Eye (tissue), 1 donor: ENCODE measurements around the gene GJC2.

Source experiments
- DNase-seq: peaks from one replicate; pipeline ENCODE4 v3.0.0-alpha.2; 2015

Gene GJC2

DNA sequence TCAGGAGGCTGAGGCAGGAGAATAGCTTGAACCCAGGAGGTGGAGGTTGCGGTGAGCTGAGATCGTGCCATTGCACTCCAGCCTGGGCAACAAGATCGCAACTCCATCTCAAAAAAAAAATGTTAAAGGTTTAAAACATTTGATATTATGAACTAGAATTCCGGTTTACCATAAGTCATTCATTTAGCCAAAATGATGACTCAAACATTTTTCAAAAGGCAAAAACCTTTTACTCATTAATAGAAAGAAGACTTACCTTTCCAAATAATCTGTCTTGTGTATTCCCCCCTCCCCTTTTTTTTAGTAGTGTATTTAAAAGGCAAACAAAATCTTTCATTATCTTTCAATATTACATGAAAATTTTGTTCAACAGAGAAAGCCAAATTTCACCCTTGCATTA, 32.4 kb upstream of the GJC2 start:
- no peak for DNase-seq

DNA sequence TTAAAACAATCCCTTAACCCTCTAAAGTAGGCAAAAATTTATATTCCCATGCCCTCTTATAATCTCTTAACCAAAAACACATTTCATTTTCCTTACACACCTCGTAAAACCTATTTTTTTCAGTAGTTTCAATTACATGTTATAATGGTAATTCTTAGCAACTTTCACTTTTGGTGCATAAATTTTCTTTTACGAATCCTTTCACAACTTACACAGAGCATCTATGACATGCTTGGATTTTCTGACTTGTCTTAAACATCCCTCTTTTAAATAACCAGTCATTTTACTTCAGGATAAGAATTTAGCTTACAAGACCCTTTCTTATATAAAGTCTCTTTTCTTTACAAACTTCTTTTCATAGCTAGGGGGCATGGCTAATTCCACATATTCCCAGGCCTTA, 31.7 kb upstream of the GJC2 start:
- no peak for DNase-seq

DNA sequence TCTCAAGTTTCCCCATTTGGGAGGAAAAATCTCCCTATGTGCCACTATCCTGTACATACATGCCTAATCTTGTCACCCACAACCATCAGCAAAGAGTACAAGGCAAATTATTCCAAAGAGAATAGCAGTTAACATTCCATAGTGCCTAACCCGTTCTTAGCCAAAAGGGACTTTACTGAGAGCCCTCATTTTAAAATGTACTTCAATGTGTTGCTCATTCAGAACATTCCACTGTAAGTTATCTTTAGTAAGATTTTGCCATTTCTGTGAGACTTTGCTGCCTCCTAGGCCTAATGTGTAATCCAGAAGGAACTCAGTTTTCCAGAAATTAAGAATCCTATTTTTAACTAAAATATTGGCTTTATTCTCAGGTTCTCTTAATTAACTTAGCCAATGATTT, 29.4 kb upstream of the GJC2 start:
- DNase-seq, result no peak

DNA sequence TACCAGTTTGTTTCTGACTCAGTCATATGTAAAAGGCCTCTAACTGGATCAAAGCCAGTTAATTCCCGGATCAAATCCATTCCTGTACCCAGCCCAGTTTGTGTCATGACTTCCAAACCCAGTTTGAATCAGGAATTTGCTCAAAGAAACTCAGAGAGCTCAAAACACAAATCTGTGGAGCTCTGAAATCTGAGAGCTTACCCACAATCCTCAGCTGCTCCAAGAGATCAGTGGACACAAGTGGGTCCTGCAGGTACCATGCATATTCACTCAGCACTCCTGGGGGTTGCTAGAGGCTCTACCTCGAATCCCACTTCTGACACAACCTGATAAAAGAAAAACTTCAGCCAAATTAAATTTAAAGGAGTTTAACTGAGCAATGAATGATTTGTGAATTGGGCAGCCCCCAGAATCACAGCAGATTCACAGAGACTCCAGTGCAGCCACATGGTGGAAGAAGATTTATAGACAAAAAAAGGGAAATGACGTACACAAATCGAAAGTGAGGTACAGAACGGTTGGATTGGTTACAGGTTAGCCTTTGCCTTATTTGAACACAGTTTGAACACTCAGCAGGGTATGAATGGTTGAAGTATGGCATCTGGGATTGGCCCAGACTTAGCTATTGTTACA, 28.8 kb upstream of the GJC2 start:
- no peak for DNase-seq

DNA sequence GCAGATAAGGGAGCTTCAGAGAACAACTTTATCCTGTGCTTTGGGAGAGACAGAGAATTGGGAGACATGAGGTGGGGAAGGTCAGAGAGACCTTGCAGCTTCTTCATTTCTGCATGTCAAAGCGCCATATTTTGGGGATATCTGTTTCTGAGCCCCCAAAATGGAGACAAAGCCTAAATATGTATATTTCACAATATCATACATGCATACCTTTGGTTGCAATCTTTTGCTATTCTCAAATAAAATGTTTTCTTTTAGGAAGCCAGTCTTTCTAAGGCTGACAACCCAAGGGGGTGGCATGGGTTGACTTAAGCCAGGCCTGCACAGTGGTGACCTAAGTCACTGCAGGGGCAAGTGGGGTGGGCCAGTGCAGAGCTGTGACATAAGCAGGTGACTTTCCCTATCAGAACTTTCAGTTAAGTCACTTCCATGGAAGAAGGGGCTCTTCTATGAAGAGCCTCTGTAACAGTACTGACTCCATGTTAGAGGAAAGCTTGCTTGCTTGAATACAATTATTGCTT, 26.7 kb upstream of the GJC2 start:
- no peak for DNase-seq

DNA sequence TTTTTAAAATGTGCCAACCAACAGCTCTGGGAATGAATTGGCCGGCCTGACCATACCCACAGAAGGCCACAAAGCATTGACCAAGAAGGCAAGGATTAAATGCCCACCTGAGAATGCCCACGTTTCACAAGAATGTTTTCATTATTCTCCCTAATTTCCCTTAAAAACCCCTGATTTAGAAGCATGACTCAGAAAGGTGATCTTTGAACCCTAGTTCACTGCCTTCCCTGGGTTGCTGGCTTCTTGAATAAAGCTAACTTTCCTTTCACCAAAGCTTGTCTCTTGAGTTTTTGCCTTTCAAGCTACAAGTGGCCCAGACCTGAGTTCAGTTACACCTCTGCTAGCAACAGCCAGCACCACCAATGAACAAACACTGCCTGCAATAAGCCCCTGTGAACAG, 26.2 kb upstream of the GJC2 start:
- no peak for DNase-seq

DNA sequence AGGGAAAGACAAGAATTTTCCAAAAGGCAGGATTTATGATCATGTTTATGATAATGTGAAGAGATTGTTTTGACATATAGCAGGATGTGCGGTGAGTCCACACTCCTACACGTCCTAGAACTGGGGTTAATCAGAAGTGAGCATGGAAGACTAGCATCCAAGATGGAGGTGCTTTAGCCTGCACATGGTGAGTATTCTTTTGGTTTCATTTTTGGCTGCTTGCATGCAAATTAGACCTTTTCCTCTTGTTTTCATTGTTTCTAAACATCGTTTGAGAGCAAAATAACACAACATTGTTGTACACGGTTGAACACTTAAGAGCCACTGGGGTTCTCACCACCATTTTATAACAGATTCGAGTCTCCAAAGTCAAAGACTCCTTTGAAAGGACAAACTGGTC, 24.5 kb upstream of the GJC2 start:
- no peak for DNase-seq

DNA sequence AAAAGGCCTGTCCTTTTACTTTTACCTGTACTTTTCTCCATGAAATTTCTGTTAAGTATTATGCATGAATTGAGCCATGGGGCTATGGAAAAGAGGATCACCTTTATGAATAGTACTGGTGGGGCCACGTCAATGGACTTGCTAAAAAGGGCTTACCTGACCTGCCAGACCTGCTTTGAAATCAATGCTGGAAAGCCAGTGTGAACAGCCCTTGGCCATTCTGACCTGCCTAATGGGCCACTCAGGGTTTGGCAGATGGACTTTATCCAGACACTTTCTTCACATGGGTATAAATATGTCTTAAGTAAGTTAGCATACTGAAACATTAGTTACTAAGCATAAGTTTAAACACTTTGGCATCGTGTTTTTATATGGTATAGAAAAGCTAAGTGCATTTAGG, 18.0 kb upstream of the GJC2 start:
- DNase-seq, result no peak

DNA sequence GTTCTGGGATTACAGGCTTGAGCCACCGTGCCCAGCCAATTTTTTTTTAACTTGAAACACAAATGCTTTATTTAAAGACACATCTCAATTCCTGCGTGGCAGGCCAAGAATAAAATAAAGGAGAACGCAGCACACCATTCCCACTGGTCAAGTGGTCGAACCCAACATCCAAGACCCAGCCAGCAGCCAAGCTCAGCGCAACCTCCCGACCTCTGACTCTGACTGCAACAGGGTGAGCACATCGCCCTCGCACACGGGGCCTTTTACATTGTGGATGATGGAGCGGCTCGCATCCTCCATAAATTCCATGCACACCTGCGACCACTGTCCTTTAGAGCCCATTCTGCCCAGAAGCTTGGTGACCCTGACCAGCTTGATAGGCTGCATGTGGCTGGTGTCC, 15.1 kb upstream of the GJC2 start:
- no peak for DNase-seq

DNA sequence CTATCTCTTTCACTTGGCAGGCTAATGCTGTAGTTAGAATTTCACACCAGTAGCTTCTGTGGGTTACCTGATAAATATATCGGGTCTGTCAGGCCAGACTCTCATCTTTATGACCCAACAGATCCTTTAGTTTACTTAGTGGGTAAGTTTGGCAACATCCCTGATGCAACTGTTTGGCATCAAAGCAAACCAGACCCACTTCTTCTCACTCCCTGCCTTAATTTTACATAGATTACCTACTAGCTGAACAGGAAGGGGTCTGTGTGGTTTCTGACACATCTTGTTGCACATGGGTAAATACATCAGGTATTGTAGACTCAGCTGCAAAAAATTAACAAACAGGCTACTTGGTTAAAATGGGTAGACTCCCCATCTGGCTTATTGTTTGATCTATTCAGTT, 12.8 kb upstream of the GJC2 start:
- DNase-seq, result no peak

DNA sequence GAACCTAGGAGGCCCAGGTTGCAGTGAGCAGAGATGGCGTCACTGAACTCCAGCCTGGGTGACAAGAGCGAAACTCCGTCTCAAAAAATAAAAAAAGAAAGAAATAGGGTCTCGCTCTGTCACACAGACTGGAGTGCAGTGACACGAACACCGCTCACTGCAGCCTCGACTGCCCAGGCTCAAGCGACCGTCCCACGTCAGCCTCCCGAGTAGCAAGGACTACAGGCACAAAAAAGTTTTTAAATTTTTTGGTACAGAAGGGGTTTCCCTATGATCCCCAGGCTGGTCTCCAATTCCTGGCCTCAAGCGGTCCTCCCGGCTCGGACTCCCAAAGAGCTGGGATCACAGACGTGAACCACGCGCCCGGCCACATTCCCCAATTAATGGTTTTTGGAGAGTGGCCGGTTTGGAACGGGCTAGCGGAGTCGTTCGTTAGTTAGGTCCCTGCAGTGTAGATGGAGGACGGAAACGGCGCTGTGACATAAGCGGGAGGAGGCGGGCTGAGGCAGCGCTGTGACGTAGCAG, 10.3 kb upstream of the GJC2 start:
- no peak for DNase-seq

DNA sequence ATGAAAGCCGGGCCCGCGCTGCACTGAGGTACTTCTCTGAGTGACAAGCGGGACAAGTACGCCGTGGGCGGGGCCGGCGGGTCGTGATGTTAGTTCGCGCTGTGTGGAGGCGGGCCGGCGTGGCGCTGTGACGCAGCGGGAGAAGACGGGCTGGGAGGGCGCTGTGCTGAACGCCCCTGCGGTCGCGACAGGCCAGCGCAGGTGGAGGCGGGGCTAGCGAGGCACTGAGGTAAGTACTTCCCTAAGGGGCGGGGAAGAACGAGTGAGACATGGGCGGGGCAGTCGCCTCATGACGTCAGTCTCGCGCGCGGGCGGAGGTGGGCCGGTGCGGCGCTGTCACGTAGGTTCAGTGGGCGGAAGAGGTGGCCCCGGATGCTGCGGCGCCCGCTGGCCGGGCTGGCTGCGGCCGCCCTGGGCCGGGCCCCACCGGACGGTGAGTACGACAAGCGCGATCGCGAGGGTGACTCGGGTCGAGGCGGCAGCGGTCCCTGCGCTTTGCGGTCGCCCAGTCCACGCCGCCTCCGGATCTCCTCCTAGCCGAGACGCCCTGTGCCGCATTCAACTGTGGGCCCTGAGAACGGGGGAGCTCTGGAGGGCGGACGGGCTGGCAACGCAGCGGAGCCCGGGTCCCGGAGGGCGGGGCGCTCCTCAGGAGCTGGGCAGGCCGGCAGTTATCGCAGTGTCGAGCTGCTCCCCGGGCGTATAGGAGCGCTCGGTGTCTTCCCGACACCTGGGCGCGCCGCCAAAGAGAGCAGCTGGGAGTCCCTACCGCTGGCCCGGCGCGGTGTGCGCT, 9.6 kb upstream of the GJC2 start, which contains the start of gene GUK1:
GUK1 (plus strand) TSS at position 349 of the 793 bp plus-strand sequence; CDS start at position 373, 24 bp downstream.
- peak; percentile 99 for DNase-seq

DNA sequence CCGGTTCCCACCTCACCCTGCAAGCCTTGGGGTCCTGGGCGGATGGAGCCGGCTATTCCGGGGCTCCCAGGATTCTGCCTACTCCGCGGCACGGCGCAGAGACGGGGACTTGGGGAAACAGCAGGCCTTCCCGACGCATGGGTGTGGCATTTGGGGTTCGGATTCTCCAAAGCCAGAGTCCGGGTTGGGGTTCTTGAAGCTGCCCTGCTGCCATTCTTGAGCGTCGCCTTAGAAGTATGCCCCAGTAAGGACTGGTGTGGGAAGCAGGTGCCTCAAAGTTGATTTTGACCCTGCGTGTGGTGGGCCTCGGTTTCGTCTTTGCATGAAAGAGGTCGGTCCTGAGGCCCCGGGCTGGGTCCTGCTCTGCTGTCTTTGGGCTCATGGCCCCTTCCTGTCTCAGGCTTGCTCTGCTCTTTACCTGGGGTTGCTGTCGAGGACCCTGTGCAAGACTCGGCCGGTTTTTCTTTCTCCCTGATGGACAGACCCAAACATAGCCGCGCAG, 9.0 kb upstream of the GJC2 start:
- no peak for DNase-seq

DNA sequence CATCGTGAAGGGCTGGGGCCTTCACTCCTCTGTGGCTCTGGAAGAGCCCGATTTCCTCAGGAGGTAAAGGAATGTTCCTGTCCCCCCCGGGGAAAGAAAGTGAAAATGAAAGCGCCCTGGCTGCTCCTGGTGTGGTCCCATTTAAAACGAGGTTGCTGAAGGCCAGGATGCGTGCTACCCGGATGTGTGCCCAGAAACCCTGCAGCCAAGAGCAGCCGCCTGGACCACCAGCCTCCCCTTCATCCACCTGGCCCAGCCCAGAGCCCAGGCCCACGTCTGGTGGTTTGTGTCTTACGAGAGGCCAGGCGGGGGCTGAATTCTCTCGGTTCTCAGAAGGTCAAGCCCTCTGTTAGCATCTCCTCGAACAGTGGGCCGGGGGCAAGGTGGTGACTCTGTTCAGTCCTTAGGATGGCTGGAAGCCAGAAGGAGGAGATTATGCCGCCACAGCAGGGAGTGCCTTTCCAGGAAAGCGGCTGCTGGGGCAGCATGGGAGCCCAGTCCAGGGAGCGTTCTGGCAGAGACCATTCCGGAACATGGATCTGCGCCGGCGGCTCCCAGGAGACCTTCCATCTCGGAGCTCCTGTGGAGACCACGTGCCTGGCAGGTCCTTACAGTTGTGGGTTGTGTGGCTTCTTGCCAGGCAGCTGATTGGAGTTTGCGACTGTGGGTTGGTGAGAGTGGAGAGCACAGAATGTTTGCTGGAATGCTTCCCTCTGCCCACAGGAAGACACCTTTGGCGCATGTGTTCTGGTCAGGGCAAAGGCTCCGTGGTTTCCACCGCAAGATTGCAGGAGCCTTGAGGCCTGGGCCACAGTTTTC, 8.3 kb upstream of the GJC2 start:
- no peak for DNase-seq

DNA sequence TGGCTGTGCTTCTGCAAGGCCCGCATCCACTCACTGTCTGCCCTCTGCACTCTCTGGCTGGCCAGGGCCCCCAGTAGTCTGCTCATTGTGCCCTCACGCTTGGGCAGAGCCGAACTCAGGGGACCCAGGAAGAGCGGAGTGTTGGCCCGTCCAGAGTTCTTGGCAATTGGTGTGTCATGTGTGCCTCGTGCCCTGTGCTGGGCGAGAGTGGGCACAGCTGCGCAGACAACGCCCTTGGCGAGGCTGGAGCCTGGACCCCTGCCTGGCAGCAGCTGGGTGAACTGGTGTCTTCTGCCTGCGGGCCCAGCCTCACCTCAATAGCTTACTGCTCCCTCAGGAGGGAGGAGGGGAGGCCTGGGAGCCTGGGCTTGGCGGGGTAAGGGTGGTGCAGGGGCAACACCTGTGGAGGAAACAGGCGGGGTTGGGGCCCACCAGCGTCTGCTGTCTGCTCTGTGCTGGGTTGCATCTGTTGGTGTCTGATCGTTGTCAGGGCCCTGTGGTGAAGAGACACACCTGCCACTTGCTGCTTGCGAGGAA, 7.5 kb upstream of the GJC2 start:
- no peak for DNase-seq

DNA sequence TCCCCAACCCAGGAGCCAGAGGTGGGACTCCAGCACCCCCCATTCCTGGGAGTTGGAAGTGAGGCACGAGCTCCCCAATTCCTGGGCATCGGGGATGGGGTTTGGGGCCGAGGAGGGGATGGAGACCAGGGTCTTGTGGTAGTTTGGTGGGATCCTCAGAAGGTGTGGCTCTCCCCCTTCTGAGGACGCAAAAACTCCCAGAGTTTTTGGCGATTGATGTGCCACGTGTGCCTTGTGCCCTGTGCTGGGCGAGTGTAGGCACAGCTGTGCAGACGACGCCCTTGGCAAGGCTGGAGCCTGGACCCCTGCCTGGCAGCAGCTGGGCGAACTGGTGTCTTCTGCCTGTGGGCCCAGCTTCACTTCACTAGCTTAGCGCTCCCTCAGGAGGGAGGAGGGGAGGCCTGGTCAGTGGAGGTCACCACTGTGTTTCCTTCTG, 7.0 kb upstream of the GJC2 start:
- DNase-seq, result no peak

DNA sequence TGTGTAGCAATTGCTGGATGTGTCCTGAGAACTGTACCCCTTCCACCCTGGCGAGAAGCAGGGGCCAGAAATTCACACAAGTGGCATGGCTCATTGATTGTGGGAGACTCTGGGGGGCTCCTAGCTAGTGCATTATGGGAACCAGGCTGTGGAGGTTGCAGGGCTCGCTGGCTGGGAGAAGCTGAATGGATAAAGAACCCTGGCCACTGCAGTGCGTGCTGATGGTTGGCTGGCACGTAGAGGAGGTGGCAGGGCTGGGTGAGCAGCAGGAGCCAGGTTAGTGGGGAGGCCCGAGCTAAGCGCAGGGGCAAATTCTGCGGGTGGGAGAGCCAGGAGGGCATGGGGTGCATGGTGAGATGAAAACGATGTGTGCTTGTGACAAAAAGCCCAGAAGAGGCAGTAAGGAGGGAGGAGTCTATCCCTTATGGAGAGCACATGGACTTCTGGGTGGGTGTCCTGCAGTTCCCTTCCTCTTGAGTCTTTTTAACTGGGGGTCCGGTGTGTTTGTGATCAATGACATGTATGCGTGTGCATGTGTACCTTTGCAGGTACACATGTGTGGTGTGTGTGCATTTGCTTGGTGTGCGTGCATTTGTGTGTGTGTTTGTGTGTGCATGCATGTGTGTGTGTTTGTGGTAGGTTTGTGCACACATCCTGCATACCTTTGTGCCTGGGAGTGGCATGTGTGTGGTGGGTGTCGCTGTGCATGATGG, 6.1 kb upstream of the GJC2 start:
- DNase-seq, result no peak

DNA sequence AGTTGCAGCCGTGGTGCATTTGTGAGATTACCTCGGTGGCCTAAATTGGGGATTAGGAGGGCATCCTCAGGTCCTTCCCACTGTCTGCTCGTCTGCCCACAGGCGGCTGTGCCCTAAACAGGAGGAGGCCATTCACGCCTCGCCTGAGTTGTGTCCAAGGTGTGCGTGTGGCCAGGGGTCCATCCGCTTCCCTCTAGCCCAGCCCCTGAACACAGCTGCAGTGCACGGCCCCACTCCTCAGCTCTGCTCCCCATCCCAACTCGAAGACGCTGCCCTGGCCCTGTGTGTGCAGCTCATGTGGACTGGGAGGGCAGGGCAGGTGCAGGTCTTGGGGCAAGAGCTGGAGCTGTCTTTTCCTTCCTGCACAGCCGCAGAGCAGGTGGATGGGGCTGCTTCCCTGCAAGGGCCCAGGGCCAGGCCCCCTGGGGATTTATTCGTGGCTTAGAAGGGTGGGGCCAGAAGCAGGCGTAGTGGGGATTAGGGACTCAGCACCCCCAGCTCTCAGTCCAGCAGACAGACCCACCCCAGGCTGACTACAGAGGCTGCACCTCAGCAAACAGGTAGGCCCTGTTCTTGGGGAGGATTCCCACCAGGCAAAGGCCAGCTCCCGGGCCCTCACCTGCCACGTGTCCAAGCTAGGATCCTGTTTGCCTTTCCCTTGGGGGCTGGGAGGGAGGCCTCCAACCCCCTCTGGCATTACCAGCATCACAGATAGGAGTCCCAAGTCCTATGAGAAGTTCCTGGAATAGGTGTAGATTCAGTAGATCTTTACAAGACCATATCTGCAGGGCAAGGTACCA, 5.3 kb upstream of the GJC2 start:
- DNase-seq, result no peak

DNA sequence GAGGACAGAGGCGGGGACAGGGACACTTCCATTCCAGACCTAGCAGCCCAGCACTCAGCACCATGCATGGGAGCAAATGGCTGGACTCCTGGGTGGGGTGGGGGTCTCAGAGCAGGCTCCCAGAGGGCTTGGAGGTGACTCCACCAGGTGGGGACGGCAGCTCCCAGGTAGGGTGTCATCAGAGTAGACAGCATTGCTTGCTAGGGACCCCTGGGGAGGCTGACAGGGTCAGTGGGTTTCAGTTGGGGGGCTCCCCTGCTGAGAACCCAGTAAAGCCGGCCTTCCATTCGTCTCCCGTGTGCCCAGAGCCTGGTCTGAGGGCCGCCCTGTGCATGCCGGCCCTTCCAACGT, 4.8 kb upstream of the GJC2 start:
- no peak for DNase-seq

DNA sequence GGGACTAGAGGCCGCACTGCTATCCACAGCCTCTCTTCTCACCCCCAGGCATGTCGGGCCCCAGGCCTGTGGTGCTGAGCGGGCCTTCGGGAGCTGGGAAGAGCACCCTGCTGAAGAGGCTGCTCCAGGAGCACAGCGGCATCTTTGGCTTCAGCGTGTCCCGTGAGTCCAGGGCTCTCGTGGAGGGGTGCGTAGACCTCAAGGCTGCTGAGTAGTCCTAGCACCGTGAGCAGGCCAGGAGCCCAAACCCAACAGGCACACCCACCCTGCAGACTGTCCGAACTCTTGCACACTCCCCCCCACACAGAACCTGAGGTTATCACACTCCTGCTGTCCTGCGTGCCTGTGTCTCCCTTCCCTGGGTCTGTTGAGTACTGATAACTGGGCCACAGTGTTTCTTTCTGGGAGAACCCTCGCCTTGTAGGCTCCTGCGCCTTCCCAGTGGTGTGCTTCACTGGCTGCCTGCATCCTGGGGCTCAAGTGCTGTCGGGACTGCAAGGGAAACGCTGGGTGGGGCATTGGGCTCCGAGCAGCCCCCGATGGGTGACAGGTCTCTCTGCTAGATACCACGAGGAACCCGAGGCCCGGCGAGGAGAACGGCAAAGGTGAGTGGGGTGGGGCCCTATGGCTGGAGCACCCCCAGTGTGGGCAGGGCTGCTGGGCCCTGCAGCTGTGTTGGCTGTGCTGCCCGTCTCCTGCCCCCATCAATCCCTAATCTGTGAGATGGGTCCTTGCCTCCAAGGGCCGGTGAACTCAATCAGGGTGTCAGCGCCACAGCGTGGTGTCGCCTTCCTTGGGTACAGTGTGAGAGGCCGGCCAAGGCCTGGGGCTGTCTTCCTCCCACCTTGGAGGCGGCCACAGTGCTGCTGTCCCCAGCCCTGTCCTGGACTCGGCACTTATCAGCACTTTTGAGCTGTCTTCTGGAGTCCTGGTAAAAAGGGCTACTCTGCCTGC, 4.0 kb upstream of the GJC2 start:
- no peak for DNase-seq
